H1 (cell line): ENCODE data around the gene HACD2. TPM values are rescaled to one million over a fixed set of nuclear protein-coding genes. Genes with fewer than 3 reads are reported as not detected.

Experiments used
- BCL11A ChIP-seq, 2 experiments: IDR thresholded peaks; one replicate each; pipeline ENCODE4 v1.6.1; 2011; ENCODE audit warnings: low read depth in 2 of 2, low read length in 2 of 2, mild to moderate bottlenecking in 2 of 2
- BRCA1 ChIP-seq: IDR thresholded peaks from 2 replicates; pipeline ENCODE4 v1.6.1; 2012; ENCODE audit warnings: low read depth, low read length, improper control_type of control experiment
- CEBPB ChIP-seq: IDR thresholded peaks from 2 replicates; pipeline ENCODE4 v1.6.1; 2012; ENCODE audit warnings: low read depth, low read length
- HDAC2 ChIP-seq, 2 experiments: fragments of 300-600 bp in 1 of 2; sonication (generic) in 1 of 2; IDR thresholded peaks; 2 replicates each; pipeline ENCODE4 v1.6.1; 2011 to 2012; ENCODE audit warnings: low read depth in 2 of 2, low read length in 2 of 2, mild to moderate bottlenecking in 2 of 2, moderate library complexity in 2 of 2, borderline replicate concordance in 1 of 2, inconsistent platforms in 1 of 2
- NANOG ChIP-seq: IDR thresholded peaks from 2 replicates; pipeline ENCODE4 v1.6.1; 2011; ENCODE audit warnings: low read length, low read depth, mild to moderate bottlenecking, inconsistent platforms; ENCODE audit not compliant: insufficient read depth, poor library complexity, severe bottlenecking
- POU5F1 ChIP-seq: IDR thresholded peaks from 2 replicates; pipeline ENCODE4 v1.6.1; 2011; ENCODE audit warnings: low read depth, mild to moderate bottlenecking, low read length, moderate library complexity
- SAP30 ChIP-seq: fragments of 300-600 bp; sonication (generic); IDR thresholded peaks from 2 replicates; pipeline ENCODE4 v1.7.1; 2012; ENCODE audit warnings: low read length, moderate library complexity, mild to moderate bottlenecking, inconsistent platforms; ENCODE audit not compliant: insufficient read depth, insufficient replicate concordance
- SIRT6 ChIP-seq: IDR thresholded peaks from one replicate; pipeline ENCODE4 v1.7.1; 2012; ENCODE audit warnings: low read length, inconsistent platforms
- SRF ChIP-seq: IDR thresholded peaks from 2 replicates; pipeline ENCODE4 v1.6.1; 2011; ENCODE audit warnings: mild to moderate bottlenecking, low read depth, low read length, moderate library complexity
- USF2 ChIP-seq: IDR thresholded peaks from 2 replicates; pipeline ENCODE4 v1.6.1; 2011; ENCODE audit warnings: low read length, improper control_type of control experiment
- polyA plus RNA-seq, 7 experiments: library from polyadenylated mRNA; depleted of rRNA in 3 of 7; stranded (reverse) in 5 of 7; unstranded in 2 of 7; fragments of >200 nt in 5 of 7; fragments of 200-250 nt in 2 of 7; gene quantifications; 1 replicate in 5 of 7; 2 replicates in 1 of 7; 4 replicates in 1 of 7; pipeline versions ENCODE4 v1.2.1 to v1.2.3, GENCODE V29; 2011 to 2013; ENCODE audit warnings: missing spikeins in 2 of 7, mixed read lengths in 2 of 7
- total RNA-seq: library from RNA; stranded (reverse); fragmentation: NEBNext Ultra II Directional; extraction: Animal tissue kit (Norgen Biotek cat#: 25700); gene quantifications from 2 replicates; pipeline ENCODE4 v1.2.1, GENCODE V29; 2021
- TF ChIP-seq, protein P1 (sequence below): fragments of 300-600 bp; sonication (generic); IDR thresholded peaks from 2 replicates; pipeline ENCODE4 v1.7.1; 2012; ENCODE audit warnings: low read length, moderate library complexity, mild to moderate bottlenecking, inconsistent platforms; ENCODE audit not compliant: insufficient replicate concordance

Gene HACD2
- total and polyA plus RNA-seq, 2 of the 8 experiments (the other 6 are each of a cell fraction or from before 2014, with no cell fraction given): 24.9 to 31.2 TPM

DNA sequence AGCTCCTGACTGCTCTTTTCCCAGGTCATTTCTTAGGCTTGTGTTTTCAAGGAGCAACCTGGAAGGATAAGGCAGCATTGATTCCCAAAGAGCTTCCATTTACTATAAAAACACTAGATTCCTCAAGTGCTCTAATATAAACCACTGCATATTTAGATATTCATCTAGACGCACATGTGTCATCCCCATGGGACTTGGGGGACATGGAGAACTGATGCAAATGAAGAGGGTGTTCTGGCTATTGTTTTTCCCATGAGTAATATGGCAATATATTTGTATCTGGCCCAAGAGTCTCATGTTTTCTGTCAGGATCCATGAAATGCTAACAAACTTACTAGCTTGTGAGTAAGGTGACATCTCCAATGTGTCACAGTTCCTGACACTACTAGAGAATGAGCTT lies 31.3 kb downstream of the HACD2 start (continued):
- TF ChIP-seq, protein P1, sequence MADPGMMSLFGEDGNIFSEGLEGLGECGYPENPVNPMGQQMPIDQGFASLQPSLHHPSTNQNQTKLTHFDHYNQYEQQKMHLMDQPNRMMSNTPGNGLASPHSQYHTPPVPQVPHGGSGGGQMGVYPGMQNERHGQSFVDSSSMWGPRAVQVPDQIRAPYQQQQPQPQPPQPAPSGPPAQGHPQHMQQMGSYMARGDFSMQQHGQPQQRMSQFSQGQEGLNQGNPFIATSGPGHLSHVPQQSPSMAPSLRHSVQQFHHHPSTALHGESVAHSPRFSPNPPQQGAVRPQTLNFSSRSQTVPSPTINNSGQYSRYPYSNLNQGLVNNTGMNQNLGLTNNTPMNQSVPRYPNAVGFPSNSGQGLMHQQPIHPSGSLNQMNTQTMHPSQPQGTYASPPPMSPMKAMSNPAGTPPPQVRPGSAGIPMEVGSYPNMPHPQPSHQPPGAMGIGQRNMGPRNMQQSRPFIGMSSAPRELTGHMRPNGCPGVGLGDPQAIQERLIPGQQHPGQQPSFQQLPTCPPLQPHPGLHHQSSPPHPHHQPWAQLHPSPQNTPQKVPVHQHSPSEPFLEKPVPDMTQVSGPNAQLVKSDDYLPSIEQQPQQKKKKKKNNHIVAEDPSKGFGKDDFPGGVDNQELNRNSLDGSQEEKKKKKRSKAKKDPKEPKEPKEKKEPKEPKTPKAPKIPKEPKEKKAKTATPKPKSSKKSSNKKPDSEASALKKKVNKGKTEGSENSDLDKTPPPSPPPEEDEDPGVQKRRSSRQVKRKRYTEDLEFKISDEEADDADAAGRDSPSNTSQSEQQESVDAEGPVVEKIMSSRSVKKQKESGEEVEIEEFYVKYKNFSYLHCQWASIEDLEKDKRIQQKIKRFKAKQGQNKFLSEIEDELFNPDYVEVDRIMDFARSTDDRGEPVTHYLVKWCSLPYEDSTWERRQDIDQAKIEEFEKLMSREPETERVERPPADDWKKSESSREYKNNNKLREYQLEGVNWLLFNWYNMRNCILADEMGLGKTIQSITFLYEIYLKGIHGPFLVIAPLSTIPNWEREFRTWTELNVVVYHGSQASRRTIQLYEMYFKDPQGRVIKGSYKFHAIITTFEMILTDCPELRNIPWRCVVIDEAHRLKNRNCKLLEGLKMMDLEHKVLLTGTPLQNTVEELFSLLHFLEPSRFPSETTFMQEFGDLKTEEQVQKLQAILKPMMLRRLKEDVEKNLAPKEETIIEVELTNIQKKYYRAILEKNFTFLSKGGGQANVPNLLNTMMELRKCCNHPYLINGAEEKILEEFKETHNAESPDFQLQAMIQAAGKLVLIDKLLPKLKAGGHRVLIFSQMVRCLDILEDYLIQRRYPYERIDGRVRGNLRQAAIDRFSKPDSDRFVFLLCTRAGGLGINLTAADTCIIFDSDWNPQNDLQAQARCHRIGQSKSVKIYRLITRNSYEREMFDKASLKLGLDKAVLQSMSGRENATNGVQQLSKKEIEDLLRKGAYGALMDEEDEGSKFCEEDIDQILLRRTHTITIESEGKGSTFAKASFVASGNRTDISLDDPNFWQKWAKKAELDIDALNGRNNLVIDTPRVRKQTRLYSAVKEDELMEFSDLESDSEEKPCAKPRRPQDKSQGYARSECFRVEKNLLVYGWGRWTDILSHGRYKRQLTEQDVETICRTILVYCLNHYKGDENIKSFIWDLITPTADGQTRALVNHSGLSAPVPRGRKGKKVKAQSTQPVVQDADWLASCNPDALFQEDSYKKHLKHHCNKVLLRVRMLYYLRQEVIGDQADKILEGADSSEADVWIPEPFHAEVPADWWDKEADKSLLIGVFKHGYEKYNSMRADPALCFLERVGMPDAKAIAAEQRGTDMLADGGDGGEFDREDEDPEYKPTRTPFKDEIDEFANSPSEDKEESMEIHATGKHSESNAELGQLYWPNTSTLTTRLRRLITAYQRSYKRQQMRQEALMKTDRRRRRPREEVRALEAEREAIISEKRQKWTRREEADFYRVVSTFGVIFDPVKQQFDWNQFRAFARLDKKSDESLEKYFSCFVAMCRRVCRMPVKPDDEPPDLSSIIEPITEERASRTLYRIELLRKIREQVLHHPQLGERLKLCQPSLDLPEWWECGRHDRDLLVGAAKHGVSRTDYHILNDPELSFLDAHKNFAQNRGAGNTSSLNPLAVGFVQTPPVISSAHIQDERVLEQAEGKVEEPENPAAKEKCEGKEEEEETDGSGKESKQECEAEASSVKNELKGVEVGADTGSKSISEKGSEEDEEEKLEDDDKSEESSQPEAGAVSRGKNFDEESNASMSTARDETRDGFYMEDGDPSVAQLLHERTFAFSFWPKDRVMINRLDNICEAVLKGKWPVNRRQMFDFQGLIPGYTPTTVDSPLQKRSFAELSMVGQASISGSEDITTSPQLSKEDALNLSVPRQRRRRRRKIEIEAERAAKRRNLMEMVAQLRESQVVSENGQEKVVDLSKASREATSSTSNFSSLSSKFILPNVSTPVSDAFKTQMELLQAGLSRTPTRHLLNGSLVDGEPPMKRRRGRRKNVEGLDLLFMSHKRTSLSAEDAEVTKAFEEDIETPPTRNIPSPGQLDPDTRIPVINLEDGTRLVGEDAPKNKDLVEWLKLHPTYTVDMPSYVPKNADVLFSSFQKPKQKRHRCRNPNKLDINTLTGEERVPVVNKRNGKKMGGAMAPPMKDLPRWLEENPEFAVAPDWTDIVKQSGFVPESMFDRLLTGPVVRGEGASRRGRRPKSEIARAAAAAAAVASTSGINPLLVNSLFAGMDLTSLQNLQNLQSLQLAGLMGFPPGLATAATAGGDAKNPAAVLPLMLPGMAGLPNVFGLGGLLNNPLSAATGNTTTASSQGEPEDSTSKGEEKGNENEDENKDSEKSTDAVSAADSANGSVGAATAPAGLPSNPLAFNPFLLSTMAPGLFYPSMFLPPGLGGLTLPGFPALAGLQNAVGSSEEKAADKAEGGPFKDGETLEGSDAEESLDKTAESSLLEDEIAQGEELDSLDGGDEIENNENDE: no peak
- TF ChIP-seq POU5F1 (no peak), SIRT6 (no peak), SRF (no peak), SAP30 (no peak), HDAC2 (IDR thresholded peaks at IDR 0.05; ENCODE audit: borderline replicate concordance in 1 of 2, low read depth in 2 of 2, low read length in 2 of 2) (no peak), CEBPB (no peak), BCL11A (IDR thresholded peaks at IDR 0.05; ENCODE audit: low read depth in 2 of 2, low read length in 2 of 2) (no peak), BRCA1 (no peak), USF2 (no peak), NANOG (no peak)
